ENCODE results near the gene METTL26.

DNA sequence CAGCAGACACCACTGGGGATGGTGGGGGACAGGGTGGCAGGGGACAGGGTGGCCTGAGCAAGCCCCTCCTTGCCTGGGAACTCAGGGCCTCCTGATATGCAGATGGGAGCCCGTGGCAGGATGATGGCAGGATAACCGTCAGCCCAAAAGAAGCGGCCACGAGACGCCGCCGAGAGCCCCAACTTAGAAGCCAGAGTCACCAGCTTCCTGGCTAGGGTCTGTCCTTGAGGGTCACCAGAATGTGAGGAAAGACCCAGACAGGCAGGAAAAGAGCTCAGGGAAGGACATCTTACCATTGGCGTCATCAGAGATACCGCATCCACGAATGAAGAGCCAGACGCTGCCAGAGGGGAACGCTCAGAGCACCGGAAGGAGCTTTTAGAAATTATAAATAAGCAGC lies 26.8 kb downstream of the METTL26 start:
- TF ChIP-seq, protein P1, sequence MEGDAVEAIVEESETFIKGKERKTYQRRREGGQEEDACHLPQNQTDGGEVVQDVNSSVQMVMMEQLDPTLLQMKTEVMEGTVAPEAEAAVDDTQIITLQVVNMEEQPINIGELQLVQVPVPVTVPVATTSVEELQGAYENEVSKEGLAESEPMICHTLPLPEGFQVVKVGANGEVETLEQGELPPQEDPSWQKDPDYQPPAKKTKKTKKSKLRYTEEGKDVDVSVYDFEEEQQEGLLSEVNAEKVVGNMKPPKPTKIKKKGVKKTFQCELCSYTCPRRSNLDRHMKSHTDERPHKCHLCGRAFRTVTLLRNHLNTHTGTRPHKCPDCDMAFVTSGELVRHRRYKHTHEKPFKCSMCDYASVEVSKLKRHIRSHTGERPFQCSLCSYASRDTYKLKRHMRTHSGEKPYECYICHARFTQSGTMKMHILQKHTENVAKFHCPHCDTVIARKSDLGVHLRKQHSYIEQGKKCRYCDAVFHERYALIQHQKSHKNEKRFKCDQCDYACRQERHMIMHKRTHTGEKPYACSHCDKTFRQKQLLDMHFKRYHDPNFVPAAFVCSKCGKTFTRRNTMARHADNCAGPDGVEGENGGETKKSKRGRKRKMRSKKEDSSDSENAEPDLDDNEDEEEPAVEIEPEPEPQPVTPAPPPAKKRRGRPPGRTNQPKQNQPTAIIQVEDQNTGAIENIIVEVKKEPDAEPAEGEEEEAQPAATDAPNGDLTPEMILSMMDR (IDR thresholded peaks at IDR 0.05; ENCODE audit: control extremely low read depth in 1 of 3, insufficient read depth in 1 of 3, low read depth in 1 of 3, low read length in 3 of 3), result no peak
- TF ChIP-seq POLR2AphosphoS5 (IDR thresholded peaks at IDR 0.05; ENCODE audit: low read depth, low read length) (no peak), RFX5 (IDR thresholded peaks at IDR 0.05; ENCODE audit: borderline replicate concordance, low read depth, low read length) (no peak), USF2 (IDR thresholded peaks at IDR 0.05; ENCODE audit: low read length) (no peak), CEBPB (IDR thresholded peaks at IDR 0.05; ENCODE audit: low read depth, low read length) (no peak), BRCA1 (IDR thresholded peaks at IDR 0.05; ENCODE audit: low read depth, low read length) (no peak), MAX (IDR thresholded peaks at IDR 0.05) (no peak), ASH2L (IDR thresholded peaks at IDR 0.05; ENCODE audit: low read length) (no peak), EP300 (IDR thresholded peaks at IDR 0.05; ENCODE audit: borderline replicate concordance in 1 of 2, low read depth in 2 of 2, low read length in 2 of 2) (no peak), TCF12 (IDR thresholded peaks at IDR 0.05; ENCODE audit: low read depth, low read length) (no peak), MAFK (IDR thresholded peaks at IDR 0.05; ENCODE audit: low read depth, low read length) (no peak)

Data from H1 (cell line).